ENCODE measurements around the gene ZER1. TPM values are rescaled to one million over a fixed set of nuclear protein-coding genes. Genes with fewer than 3 reads are reported as not detected.

Gene ZER1
- total and polyA plus RNA-seq, 2 of the 8 experiments (the other 6 are each of a cell fraction or from before 2014, with no cell fraction given): 20.5 to 26.6 TPM

DNA sequence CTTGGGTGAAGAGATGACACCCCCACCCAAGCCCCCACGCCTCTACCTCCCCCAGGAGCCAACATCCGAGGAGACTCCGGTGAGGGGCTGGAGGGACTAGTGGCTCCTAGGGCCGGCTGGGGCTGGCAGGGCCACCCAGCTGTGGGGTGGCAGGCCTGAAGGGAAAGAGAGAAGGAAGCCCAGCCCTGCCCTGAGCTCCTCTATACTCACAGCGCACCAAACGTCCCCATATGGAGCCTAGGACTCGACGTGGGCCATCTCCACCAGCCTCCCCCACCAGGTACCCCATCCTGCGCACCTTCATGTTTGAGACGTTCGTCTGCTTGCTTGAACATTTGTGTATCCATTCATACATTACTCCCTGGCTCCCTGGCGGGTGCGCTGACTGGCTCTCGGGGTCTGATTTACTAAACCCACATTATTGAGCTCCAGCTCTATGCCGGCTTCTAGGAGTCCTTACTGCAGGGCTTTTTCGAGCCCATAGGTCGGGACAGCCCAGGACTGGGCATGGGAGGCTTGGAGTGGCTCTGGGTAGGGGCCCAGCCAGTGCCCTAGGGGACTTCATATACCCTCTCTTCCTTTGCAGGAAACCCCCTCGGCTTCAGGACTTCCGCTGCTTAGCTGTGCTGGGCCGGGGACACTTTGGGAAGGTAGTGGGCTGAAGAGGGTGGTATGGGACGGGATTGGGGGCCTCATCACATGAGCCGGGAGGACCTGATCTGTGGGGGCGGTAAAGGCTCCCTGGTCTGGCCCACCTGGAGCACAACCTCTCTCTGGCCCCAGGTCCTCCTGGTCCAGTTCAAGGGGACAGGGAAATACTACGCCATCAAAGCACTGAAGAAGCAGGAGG is 56.9 kb downstream of the ZER1 start:
- no peak overlapping the region for H3K56ac ChIP-seq (replicated peaks; ENCODE audit: insufficient read length, low read depth, low read length)
- no peaks in the 10 kb centered on the region for H3K79me1 ChIP-seq (ENCODE audit: low read depth, low read length)
- CTCF ChIA-PET (ENCODE audit: partially characterized antibody): interaction anchor here (0.6 to 3.0 kb wide), 6 partner anchors 9 to 877 kb away, joined by 3 to 13 read pairs (median 4); partner anchors contain the start of genes PKN3 and ZDHHC12
- H4K8ac ChIP-seq (ENCODE audit: extremely low read depth, insufficient read depth, low read length): no peak overlapping the region; the same call in 1 of the 2 replicates
- H4K5ac ChIP-seq (ENCODE audit: insufficient read length, low read depth, low read length): no peak overlapping the region
- no peaks in the 10 kb centered on the region for H3K27me3 ChIP-seq (replicated peaks in 1 of 4; ENCODE audit: control insufficient read depth in 3 of 4, extremely low read depth in 1 of 4, insufficient read depth in 3 of 4, low read length in 3 of 4)
- H3K4me3 ChIP-seq (ENCODE audit: extremely low read depth in 1 of 4, insufficient read depth in 2 of 4, low read depth in 3 of 4, low read length in 4 of 4): no peak overlapping the region
- no peak overlapping the region for H2BK5ac ChIP-seq (ENCODE audit: low read depth, low read length)
- no peak for DNase-seq (ENCODE audit: low read depth in 1 of 2, low spot score in 2 of 2)
- H2BK120ac ChIP-seq (replicated peaks; ENCODE audit: low read depth, low read length): no peak overlapping the region
- no peak overlapping the region for H2BK15ac ChIP-seq (ENCODE audit: low read length)
- no peaks in the 10 kb centered on the region for H3K79me2 ChIP-seq (ENCODE audit: control insufficient read depth in 1 of 2, insufficient read depth in 2 of 2, low read length in 2 of 2)
- FAIRE-seq: no peak
- TF ChIP-seq SIX5 (IDR thresholded peaks at IDR 0.05; ENCODE audit: low read depth, low read length) (no peak), PHF8 (conservative IDR thresholded peaks at IDR 0.05; ENCODE audit: low read depth, low read length) (no peak), NANOG (IDR thresholded peaks at IDR 0.05; ENCODE audit: insufficient read depth, low read depth, low read length, poor library complexity, severe bottlenecking) (no peak), RAD21 (IDR thresholded peaks at IDR 0.05 in 1 of 2, conservative IDR thresholded peaks at IDR 0.05 in 1 of 2; ENCODE audit: low read depth in 2 of 2, low read length in 2 of 2) (no peak), JUND (IDR thresholded peaks at IDR 0.05; ENCODE audit: low read length) (no peak), BCL11A (IDR thresholded peaks at IDR 0.05; ENCODE audit: low read depth in 2 of 2, low read length in 2 of 2) (no peak), EP300 (IDR thresholded peaks at IDR 0.05; ENCODE audit: borderline replicate concordance in 1 of 2, low read depth in 2 of 2, low read length in 2 of 2) (no peak)
- TF ChIP-seq, protein P1, sequence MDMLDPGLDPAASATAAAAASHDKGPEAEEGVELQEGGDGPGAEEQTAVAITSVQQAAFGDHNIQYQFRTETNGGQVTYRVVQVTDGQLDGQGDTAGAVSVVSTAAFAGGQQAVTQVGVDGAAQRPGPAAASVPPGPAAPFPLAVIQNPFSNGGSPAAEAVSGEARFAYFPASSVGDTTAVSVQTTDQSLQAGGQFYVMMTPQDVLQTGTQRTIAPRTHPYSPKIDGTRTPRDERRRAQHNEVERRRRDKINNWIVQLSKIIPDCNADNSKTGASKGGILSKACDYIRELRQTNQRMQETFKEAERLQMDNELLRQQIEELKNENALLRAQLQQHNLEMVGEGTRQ (IDR thresholded peaks at IDR 0.05; ENCODE audit: low read length): no peak
- no peaks in the 10 kb centered on the region for H3K9me3 ChIP-seq (ENCODE audit: insufficient read depth in 2 of 2, low read depth in 1 of 2, low read length in 1 of 2)
- no peak overlapping the region for H3K9ac ChIP-seq (replicated peaks in 1 of 4; ENCODE audit: extremely low read depth in 1 of 4, low read depth in 3 of 4, low read length in 3 of 4)
- H3K4ac ChIP-seq (replicated peaks; ENCODE audit: insufficient read length, low read depth, low read length): no peak overlapping the region
- H2BK12ac ChIP-seq (ENCODE audit: low read depth, low read length): no peak overlapping the region
- POLR2A ChIA-PET (ENCODE audit: partially characterized antibody): interaction anchor here (0.7 to 46.1 kb wide), 5 partner anchors 5 to 104 kb away, joined by 3 to 1197 read pairs (median 133); partner anchors contain the start of genes DYNC2I2, SET and ZDHHC12
- no peak overlapping the region for H3K14ac ChIP-seq (ENCODE audit: insufficient read length)
- no peaks in the 10 kb centered on the region for H4K20me1 ChIP-seq (replicated peaks in 1 of 2; ENCODE audit: control insufficient read depth in 1 of 2, insufficient read depth in 2 of 2, low read length in 2 of 2)
- WGBS, 2 experiments (ENCODE audit: extremely low coverage in 1 of 2, insufficient coverage in 1 of 2, insufficient read length in 1 of 2, insufficient replicate concordance in 2 of 2, low coverage in 1 of 2, low lambda C conversion rate in 2 of 2, missing lambda C conversion rate in 1 of 2): 90% methylated on average over 23 of the region's 24 CpGs; no CpG with 5 or more reads in 1 of the 2 experiments
- H3K36me3 ChIP-seq (ENCODE audit: control insufficient read depth in 2 of 4, insufficient read depth in 4 of 4, low read length in 3 of 4): peaks cover 0 to 10% (median 0%) of the 10 kb centered on the region in 4 experiments; a peak in 3 of 8 replicates
- H2BK20ac ChIP-seq (ENCODE audit: low read length): no peak overlapping the region
- H3K27ac ChIP-seq (ENCODE audit: low read depth, low read length): no peak overlapping the region
- H3K4me1 ChIP-seq (replicated peaks in 1 of 4; ENCODE audit: control insufficient read depth in 3 of 4, insufficient read depth in 4 of 4, low read length in 3 of 4): no peaks in the 10 kb centered on the region
- no peaks in the 10 kb centered on the region for H3K23me2 ChIP-seq (ENCODE audit: low read depth, low read length)
- no peak overlapping the region for H2AK5ac ChIP-seq (ENCODE audit: low read depth, low read length)
- H3K4me2 ChIP-seq (ENCODE audit: insufficient read depth in 1 of 2, low read depth in 2 of 2, low read length in 2 of 2): no peak overlapping the region
- H3K23ac ChIP-seq (ENCODE audit: insufficient read length): no peak overlapping the region
- H2AFZ ChIP-seq (ENCODE audit: low read length): no peak overlapping the region
- no peak overlapping the region for H4K91ac ChIP-seq (replicated peaks; ENCODE audit: insufficient read length, low read length)
- H3K18ac ChIP-seq (ENCODE audit: extremely low read depth, low read length): no peak overlapping the region
